CD14-positive monocyte (primary cell): ENCODE data around the gene ALDH1B1. TPM values are rescaled to one million over a fixed set of nuclear protein-coding genes. Genes with fewer than 3 reads are reported as not detected.
A peak's percentile ranks its signal among the peaks of the same experiment; 100 is the strongest.

ENCODE experiments used
- DNase-seq, 3 donors: peaks; one replicate each; pipeline ENCODE4 v3.0.0-alpha.2; 2011 to 2022
- H2AFZ ChIP-seq: 2 replicates; pipeline ENCODE4 v1.6.0; 2012; ENCODE audit warnings: mild to moderate bottlenecking, low read depth, low read length, inconsistent platforms; ENCODE audit not compliant: insufficient read depth, poor library complexity, severe bottlenecking
- H3K27ac ChIP-seq, 2 donors: 1 replicate in 1 of 2; 2 replicates in 1 of 2; pipeline ENCODE4 v1.5.1; 2012 to 2013; ENCODE audit warnings: low read length in 2 of 2, control low read depth in 1 of 2, inconsistent platforms in 1 of 2, low read depth in 1 of 2, mild to moderate bottlenecking in 1 of 2
- H3K27me3 ChIP-seq, 2 donors: one replicate each; pipeline versions ENCODE4 v1.6.0 to v1.6.1; 2011 to 2013; ENCODE audit warnings: low read length in 2 of 2; ENCODE audit not compliant: control insufficient read depth in 2 of 2, insufficient read depth in 2 of 2
- H3K36me3 ChIP-seq, 2 donors: replicated peaks in 1 of 2; 1 replicate in 1 of 2; 2 replicates in 1 of 2; pipeline versions ENCODE4 v1.5.1 to v1.6.1; 2012 to 2013; ENCODE audit warnings: low read length in 2 of 2, control low read depth in 1 of 2, inconsistent platforms in 1 of 2, mild to moderate bottlenecking in 1 of 2; ENCODE audit not compliant: insufficient read depth in 2 of 2, control insufficient read depth in 1 of 2
- H3K4me1 ChIP-seq, 2 donors: 1 replicate in 1 of 2; 2 replicates in 1 of 2; pipeline versions ENCODE4 v1.5.1 to v1.6.1; 2012 to 2013; ENCODE audit warnings: low read length in 2 of 2, control low read depth in 1 of 2, inconsistent platforms in 1 of 2, mild to moderate bottlenecking in 1 of 2, moderate library complexity in 1 of 2; ENCODE audit not compliant: insufficient read depth in 2 of 2, control insufficient read depth in 1 of 2
- H3K4me2 ChIP-seq: replicated peaks from 2 replicates; pipeline ENCODE3; 2012; ENCODE audit warnings: low read length, moderate library complexity, mild to moderate bottlenecking; ENCODE audit not compliant: poor library complexity, severe bottlenecking; ENCODE audit errors: extremely low read depth
- H3K4me3 ChIP-seq, 3 experiments: fragments of 200-600 bp in 1 of 3; sonication (generic) in 1 of 3; replicated peaks in 1 of 3; 1 replicate in 2 of 3; 2 replicates in 1 of 3; pipeline ENCODE4 v1.5.1; 2011 to 2013; ENCODE audit warnings: low read length in 3 of 3, mild to moderate bottlenecking in 3 of 3, control low read depth in 2 of 3, low read depth in 2 of 3, inconsistent platforms in 1 of 3, moderate library complexity in 1 of 3
- H3K79me2 ChIP-seq: 2 replicates; pipeline ENCODE4 v1.6.0; 2012; ENCODE audit warnings: mild to moderate bottlenecking, control low read depth, inconsistent platforms, low read length, moderate library complexity; ENCODE audit not compliant: insufficient read depth
- H3K9ac ChIP-seq: 2 replicates; pipeline ENCODE4 v1.6.0; 2017; ENCODE audit warnings: low read length, mild to moderate bottlenecking; ENCODE audit not compliant: insufficient read depth, poor library complexity, severe bottlenecking
- H3K9me3 ChIP-seq, 2 donors: replicated peaks in 1 of 2; 1 replicate in 1 of 2; 2 replicates in 1 of 2; pipeline versions ENCODE4 v1.5.1 to v1.6.1; 2012 to 2013; ENCODE audit warnings: low read length in 2 of 2, control low read depth in 1 of 2; ENCODE audit not compliant: control insufficient read depth in 1 of 2, insufficient read depth in 1 of 2
- H4K20me1 ChIP-seq: 2 replicates; pipeline ENCODE4 v1.6.0; 2012; ENCODE audit warnings: mild to moderate bottlenecking, low read length, control low read depth, moderate library complexity; ENCODE audit not compliant: insufficient read depth
- H3K27ac Mint-ChIP-seq, 7 donors: one replicate each; pipeline ENCODE4 v1.8.0; 2020; ENCODE audit warnings: mild to moderate bottlenecking in 7 of 7, mixed read lengths in 7 of 7, moderate library complexity in 6 of 7, inconsistent platforms in 2 of 7
- H3K27me3 Mint-ChIP-seq, 3 donors: one replicate each; pipeline ENCODE4 v1.8.0; 2021 to 2022; ENCODE audit warnings: low read depth in 3 of 3, mild to moderate bottlenecking in 3 of 3, mixed read lengths in 3 of 3, moderate library complexity in 3 of 3, inconsistent platforms in 1 of 3
- H3K36me3 Mint-ChIP-seq, 2 donors: one replicate each; pipeline ENCODE4 v1.8.0; 2020; ENCODE audit warnings: mixed read lengths in 2 of 2, inconsistent platforms in 1 of 2, mild to moderate bottlenecking in 1 of 2
- H3K4me1 Mint-ChIP-seq: one replicate; pipeline ENCODE4 v1.8.0; 2020; ENCODE audit warnings: mild to moderate bottlenecking, mixed read lengths
- H3K4me3 Mint-ChIP-seq, 2 donors: one replicate each; pipeline ENCODE4 v1.8.0; 2020; ENCODE audit warnings: mild to moderate bottlenecking in 2 of 2, mixed read lengths in 2 of 2, moderate library complexity in 1 of 2
- H3K9me3 Mint-ChIP-seq, 7 donors: one replicate each; pipeline ENCODE4 v1.8.0; 2020 to 2022; ENCODE audit warnings: mixed read lengths in 7 of 7, mild to moderate bottlenecking in 6 of 7, moderate library complexity in 6 of 7, inconsistent platforms in 2 of 7
- CTCF ChIP-seq: fragments of 200-600 bp; IDR thresholded peaks from one replicate; pipeline ENCODE4 v1.8.0; 2022; ENCODE audit warnings: antibody characterized with exemption, mild to moderate bottlenecking
- WGBS: methylation state at CpG from one replicate; pipeline ENCODE4 v1.1.5; 2013; ENCODE audit warnings: missing lambda C conversion rate; ENCODE audit not compliant: insufficient coverage; 5-methylcytosine and 5-hydroxymethylcytosine counted together
- intact Hi-C, 2 donors: fragments of 100-400 bp; cut with micrococcal nuclease; formaldehyde crosslinking; loops; one replicate each; pipeline versions ENCODE4 v1.15.0 to v1.15.1; 2023
- polyA plus RNA-seq, 3 donors: library from polyadenylated mRNA; depleted of rRNA in 1 of 3; unstranded in 2 of 3; stranded (reverse) in 1 of 3; fragments of 300-500 nt in 2 of 3; fragments of >200 nt in 1 of 3; fragmentation: Illumina TruSeq in 2 of 3; gene quantifications; 1 replicate in 2 of 3; 2 replicates in 1 of 3; pipeline ENCODE4 v1.2.3, GENCODE V29; 2012 to 2021

The ALDH1B1 gene
- polyA plus RNA-seq, 3 donors, result 1.00 to 4.5 (median 3.8) TPM

DNA sequence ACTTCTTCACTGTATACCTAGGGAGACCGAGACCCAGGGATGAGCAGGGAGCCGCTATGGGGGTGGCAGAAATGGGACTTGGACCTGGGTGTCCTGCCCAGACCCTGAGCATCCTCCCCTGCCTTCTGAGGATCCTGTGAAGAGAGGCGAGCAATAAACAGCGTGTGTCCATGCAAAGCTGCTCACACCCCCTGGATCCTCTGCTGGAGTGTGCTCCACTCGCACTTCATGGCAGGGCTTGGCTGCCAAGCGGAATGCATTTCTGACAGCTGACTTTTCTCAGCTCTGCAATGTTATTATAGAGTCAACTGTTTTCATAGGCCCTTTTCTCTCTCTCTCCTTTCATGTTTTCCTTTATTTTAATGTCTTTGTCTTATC lies 31.0 kb upstream of the ALDH1B1 start:
- Histone ChIP-seq H3K9me3 (no peaks in the 10 kb centered on the region), H4K20me1 (no peaks in the 10 kb centered on the region), H3K4me1 (peaks cover 0 to 6% of the 10 kb centered on the region in 2 donors), H3K4me3 (no peak overlapping the region), H2AFZ (no peak overlapping the region), H3K27ac (no peak overlapping the region), H3K36me3 (no peaks in the 10 kb centered on the region), H3K79me2 (no peaks in the 10 kb centered on the region), H3K4me2 (no peak overlapping the region), H3K9ac (no peak overlapping the region), H3K27me3 (no peaks in the 10 kb centered on the region)
- H3K27ac Mint-ChIP-seq, result peak overlapping the region in 1 of 7 donors; percentile 20
- H3K4me1 Mint-ChIP-seq, result peaks cover 9% of the 10 kb centered on the region
- peaks cover 1 to 2% (median 1%) of the 10 kb centered on the region in 3 donors for H3K27me3 Mint-ChIP-seq
- intact Hi-C loops, result loop anchor here in 1 of 2 donors (5.0 kb wide), 1 partner anchor 614 kb away; no protein-coding TSS in a partner anchor
- DNase-seq, result no peak
- TF ChIP-seq CTCF, result no peak
- 100% methylated on average over 4 of the region's 6 CpGs for WGBS
- H3K36me3 Mint-ChIP-seq, result no peaks in the 10 kb centered on the region
- H3K4me3 Mint-ChIP-seq, result no peak overlapping the region
- H3K9me3 Mint-ChIP-seq, result peaks cover 0 to 5% (median 0%) of the 10 kb centered on the region in 7 donors

- Histone ChIP-seq H4K20me1 (no peaks in the 10 kb centered on the region), H3K9ac (no peak overlapping the region), H3K27ac (peak overlapping the region in 1 of 2 donors; percentile 60), H2AFZ (peak overlapping the region; percentile 75), H3K4me3 (peak overlapping the region; percentile 36 to 75 (median 63)), H3K36me3 (no peaks in the 10 kb centered on the region), H3K4me1 (peaks cover 0 to 6% of the 10 kb centered on the region in 2 donors), H3K79me2 (no peaks in the 10 kb centered on the region), H3K27me3 (no peaks in the 10 kb centered on the region), H3K4me2 (peak overlapping the region; percentile 66), H3K9me3 (no peaks in the 10 kb centered on the region)
- Mint-ChIP-seq H3K4me3 (peak overlapping the region; percentile 68 to 92), H3K4me1 (peaks cover 9% of the 10 kb centered on the region), H3K9me3 (peaks cover 0 to 5% (median 0%) of the 10 kb centered on the region in 7 donors), H3K27me3 (peaks cover 1 to 2% (median 1%) of the 10 kb centered on the region in 3 donors), H3K27ac (peak overlapping the region; percentile 1 to 80 (median 65)), H3K36me3 (no peaks in the 10 kb centered on the region)
- peak; percentile 58 to 79 (median 78) for DNase-seq
- TF ChIP-seq CTCF, result peak; percentile 71
- intact Hi-C loops, result loop anchor here in 1 of 2 donors (5.0 kb wide), 1 partner anchor 616 kb away; no protein-coding TSS in a partner anchor
- WGBS, result 34% methylated on average over 10 of the region's 21 CpGs
Observed at GRCh38 chr9:38362852-38363588, 29.5 kb upstream of the ALDH1B1 start.
